ENCODE data around the gene AGAP3. TPM values are rescaled to one million over a fixed set of nuclear protein-coding genes. Genes with fewer than 3 reads are reported as not detected.

Gene AGAP3
- total and polyA plus RNA-seq, 2 donors = 25.5 to 77.0 TPM

GRCh38 chr7:151173386-151174245 is 87.3 kb downstream of the AGAP3 start:
- WGBS = 88% methylated on average over 43 of the region's 43 CpGs

DNA sequence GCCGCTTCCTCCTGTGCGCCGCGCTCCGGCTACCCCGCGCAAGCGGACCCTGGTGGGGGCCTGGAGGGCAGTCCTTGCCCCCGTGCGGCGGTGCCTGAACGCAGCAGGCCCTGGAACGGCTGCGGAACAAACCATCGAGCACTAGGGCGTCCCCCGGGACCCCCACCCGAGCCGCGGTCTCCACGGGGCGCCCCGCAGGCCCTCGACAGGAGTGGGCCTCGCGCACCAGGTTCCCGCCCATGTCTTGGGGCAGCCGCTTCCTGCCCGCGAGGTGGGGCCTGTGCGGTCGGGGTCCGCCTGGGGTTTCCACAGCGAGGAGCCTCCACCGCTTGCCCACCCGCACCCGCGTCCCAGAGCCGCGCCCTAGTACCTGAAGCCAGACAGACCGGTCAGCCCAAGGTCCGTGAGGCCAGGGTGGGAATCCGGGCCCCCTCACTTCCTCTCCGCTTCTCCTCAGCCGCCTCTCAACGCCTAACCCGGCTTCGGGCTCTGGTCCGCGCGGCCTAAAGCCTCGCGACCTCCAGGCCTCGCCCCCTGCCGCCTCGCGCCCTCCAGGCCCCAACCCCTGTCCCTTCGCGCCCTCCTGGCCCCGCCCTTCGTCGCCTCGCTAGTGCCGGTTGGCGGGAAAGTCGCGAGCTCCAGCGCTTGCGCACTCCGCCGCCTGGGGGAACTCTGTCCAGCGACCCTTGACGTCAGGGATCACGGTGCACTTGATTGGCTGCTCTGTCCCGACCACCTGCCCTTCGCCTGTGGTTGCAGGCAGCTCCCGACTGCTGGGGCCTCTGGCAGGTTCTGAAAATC is 88.2 kb downstream of the AGAP3 start:
- no peak for DNase-seq (ENCODE audit: extremely low spot score)
- Histone ChIP-seq H3K4me1 (ENCODE audit: insufficient read depth) (no peaks in the 10 kb centered on the region), H3K4me3 (ENCODE audit: low read depth, low read length) (no peak overlapping the region), H3K36me3 (ENCODE audit: insufficient read depth) (no peaks in the 10 kb centered on the region), H3K27ac (ENCODE audit: low read depth) (no peak overlapping the region)
- 59% methylated on average over 77 of the region's 77 CpGs for WGBS

More at GRCh38 chr7:151173386-151174245, 87.3 kb downstream of the AGAP3 start:
- no peaks in the 10 kb centered on the region for H3K4me1 ChIP-seq (ENCODE audit: insufficient read depth)
- DNase-seq (ENCODE audit: extremely low spot score) = no peak
- H3K27ac ChIP-seq (ENCODE audit: low read depth) = no peak overlapping the region
- H3K4me3 ChIP-seq (ENCODE audit: low read depth, low read length) = no peak overlapping the region
- H3K36me3 ChIP-seq (ENCODE audit: insufficient read depth) = no peaks in the 10 kb centered on the region

DNA sequence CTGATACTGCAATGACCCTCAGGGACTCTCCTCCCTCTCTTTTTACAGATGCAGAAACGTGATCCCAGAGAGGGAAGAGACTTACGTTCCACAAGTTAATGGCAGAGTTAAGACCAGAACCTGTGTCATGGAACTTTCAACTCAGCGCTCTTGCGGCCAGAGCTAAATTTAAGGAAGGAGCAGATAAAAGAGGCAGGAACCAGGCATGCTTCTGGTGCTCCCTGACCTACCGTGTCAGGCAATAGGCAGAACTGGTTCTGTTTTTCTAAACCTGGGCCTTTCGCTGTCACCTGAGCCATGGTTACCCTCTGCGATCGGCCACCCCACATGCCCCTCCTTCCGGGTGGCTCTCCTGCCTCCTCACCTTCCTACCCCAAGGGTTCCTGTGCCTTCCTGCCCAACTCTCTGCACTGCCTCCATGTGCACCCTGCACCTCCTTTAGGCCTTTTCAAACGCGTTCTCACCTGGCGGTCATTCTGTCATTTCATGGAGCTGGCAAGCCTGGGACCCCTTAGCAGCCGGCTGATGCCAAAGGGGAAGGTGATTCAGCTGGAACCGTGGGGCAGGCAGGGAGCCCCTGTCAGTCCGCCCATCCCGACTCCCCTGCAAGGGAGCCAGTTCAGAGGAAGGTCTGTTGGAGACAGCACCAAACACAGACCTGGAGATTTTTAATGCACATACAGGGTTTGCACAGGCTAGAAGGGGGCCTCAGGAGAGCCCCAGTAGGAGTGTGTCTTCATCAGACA is 88.9 kb downstream of the AGAP3 start:
- WGBS = 80% methylated on average over 16 of the region's 16 CpGs
- DNase-seq (ENCODE audit: extremely low spot score) = no peak
- no peaks in the 10 kb centered on the region for H3K4me1 ChIP-seq (ENCODE audit: insufficient read depth)

DNA sequence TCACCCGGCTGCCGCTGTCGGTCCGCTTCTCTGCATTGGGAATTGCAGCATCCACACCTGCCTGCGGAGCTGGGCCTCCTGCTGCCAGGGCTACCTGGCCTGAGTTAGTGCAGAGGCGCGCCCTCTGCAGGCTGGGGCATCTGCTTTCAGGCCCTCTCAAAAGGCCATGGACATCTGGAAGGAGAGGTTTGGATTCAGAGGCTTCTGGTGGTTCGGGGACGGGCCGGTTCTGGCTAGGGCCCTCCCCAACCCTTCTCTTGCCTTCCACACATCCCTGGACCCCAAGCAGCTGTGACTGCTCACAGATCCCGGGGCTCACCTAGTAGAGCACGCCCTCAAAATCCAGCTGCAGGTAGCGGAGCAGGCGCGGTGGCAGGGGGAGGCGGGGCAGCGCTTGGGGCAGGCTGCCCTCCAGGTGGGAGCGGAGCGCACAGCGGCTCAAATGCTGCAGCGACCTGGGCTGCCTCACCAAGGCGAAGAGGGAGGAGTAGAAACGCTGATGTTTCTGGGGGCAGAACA is 89.6 kb downstream of the AGAP3 start:
- WGBS = 76% methylated on average over 23 of the region's 23 CpGs
- no peak overlapping the region for H3K4me3 ChIP-seq (ENCODE audit: low read depth, low read length)
- no peak overlapping the region for H3K27ac ChIP-seq (ENCODE audit: low read depth)
- no peaks in the 10 kb centered on the region for H3K4me1 ChIP-seq (ENCODE audit: insufficient read depth)
- DNase-seq (ENCODE audit: extremely low spot score) = no peak
- no peaks in the 10 kb centered on the region for H3K36me3 ChIP-seq (ENCODE audit: insufficient read depth)

More for the DNA sequence above, 88.9 kb downstream of the AGAP3 start:
- Histone ChIP-seq H3K4me3 (ENCODE audit: low read depth, low read length) (no peak overlapping the region), H3K36me3 (ENCODE audit: insufficient read depth) (no peaks in the 10 kb centered on the region), H3K27ac (ENCODE audit: low read depth) (no peak overlapping the region)

DNA sequence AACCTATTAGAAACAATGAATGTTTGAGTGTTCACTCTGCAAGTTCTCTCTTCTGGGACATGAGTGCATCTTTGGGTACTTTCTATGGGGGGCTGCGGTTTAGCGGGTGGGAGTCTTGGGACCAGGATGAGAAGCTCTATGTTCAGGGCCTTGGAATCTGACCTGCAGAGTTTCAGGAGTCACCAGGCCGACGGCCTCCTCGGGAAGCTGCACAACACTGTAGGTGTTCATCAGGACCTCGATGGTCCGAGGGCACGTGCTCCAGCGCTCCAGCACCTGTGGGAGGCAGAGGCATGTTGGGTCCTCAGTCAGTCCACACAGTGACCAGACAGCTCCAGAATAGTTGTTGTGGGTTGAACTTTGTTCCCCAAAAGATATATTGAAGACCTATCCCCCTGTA is 90.1 kb downstream of the AGAP3 start:
- no peaks in the 10 kb centered on the region for H3K4me1 ChIP-seq (ENCODE audit: insufficient read depth)
- no peak overlapping the region for H3K4me3 ChIP-seq (ENCODE audit: low read depth, low read length)
- no peak for DNase-seq (ENCODE audit: extremely low spot score)
- H3K27ac ChIP-seq (ENCODE audit: low read depth) = no peak overlapping the region
- WGBS = 92% methylated on average over 9 of the region's 9 CpGs
- H3K36me3 ChIP-seq (ENCODE audit: insufficient read depth) = no peaks in the 10 kb centered on the region

DNA sequence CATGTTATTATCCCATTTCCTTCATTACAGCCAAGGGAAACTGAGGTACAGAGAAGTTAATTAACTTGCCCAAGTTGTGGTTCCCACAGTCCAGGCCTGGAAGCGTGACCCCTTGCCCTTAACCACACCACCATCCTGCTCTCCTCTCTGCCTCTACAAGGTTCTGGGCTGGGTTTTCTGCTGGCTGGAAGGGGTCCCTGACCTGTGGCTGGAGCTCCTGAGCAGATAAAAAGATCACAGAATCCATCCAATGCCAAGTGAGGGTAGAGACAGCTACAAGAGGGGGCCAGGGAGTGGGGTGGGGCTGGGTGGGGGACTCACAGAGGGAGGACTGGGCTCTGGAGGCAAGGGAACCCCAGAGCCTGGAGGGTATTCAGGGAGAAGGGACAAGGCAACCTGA is 91.0 kb downstream of the AGAP3 start:
- DNase-seq (ENCODE audit: extremely low spot score) = no peak
- 92% methylated on average over 1 of the region's 1 CpG for WGBS

GRCh38 chr7:151178236-151178635 is 92.0 kb downstream of the AGAP3 start:
- Histone ChIP-seq H3K4me1 (ENCODE audit: insufficient read depth) (no peaks in the 10 kb centered on the region), H3K4me3 (ENCODE audit: low read depth, low read length) (no peak overlapping the region), H3K27ac (ENCODE audit: low read depth) (no peak overlapping the region), H3K36me3 (ENCODE audit: insufficient read depth) (no peaks in the 10 kb centered on the region)
- WGBS = 92% methylated on average over 9 of the region's 9 CpGs
- no peak for DNase-seq (ENCODE audit: extremely low spot score)

More for the DNA sequence above, 91.0 kb downstream of the AGAP3 start:
- H3K36me3 ChIP-seq (ENCODE audit: insufficient read depth) = no peaks in the 10 kb centered on the region
- H3K27ac ChIP-seq (ENCODE audit: low read depth) = no peak overlapping the region
- H3K4me3 ChIP-seq (ENCODE audit: low read depth, low read length) = no peak overlapping the region
- H3K4me1 ChIP-seq (ENCODE audit: insufficient read depth) = no peaks in the 10 kb centered on the region

GRCh38 chr7:151178831-151179230 is 92.6 kb downstream of the AGAP3 start:
- H3K36me3 ChIP-seq (ENCODE audit: insufficient read depth) = no peaks in the 10 kb centered on the region
- no peaks in the 10 kb centered on the region for H3K4me1 ChIP-seq (ENCODE audit: insufficient read depth)
- H3K27ac ChIP-seq (ENCODE audit: low read depth) = no peak overlapping the region
- no peak overlapping the region for H3K4me3 ChIP-seq (ENCODE audit: low read depth, low read length)
- 58% methylated on average over 2 of the region's 2 CpGs for WGBS
- DNase-seq (ENCODE audit: extremely low spot score) = no peak

DNA sequence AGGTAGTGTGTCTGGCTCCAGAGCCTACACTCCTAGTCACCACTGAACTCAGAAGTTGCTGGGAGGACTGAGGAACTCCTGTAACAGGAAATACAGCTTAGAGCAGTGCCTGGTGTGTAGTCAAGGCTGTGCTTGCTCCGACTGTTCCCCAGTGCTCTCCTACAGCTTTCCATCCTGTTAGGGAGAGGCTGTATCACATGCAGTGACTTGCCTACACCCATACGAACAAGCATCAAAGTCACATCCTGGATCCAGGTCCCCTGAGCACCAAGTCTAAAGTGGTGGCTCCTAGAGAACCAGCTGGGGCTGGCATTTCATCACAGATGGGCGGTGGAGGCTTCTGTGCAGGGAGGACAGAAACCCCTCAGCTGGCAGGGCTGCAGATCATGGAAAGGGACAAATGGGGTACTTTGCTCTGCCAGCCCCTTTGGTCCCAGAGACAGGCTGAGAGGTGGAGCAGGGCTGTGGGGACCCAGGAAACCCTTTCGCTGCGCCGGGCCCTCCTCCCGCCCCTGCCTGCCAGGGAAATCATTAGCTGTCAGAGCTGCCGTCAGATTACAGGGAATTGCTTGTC is 93.1 kb downstream of the AGAP3 start:
- 75% methylated on average over 8 of the region's 8 CpGs for WGBS
- H3K36me3 ChIP-seq (ENCODE audit: insufficient read depth) = no peaks in the 10 kb centered on the region
- no peak overlapping the region for H3K4me3 ChIP-seq (ENCODE audit: low read depth, low read length)
- no peaks in the 10 kb centered on the region for H3K4me1 ChIP-seq (ENCODE audit: insufficient read depth)
- no peak for DNase-seq (ENCODE audit: extremely low spot score)
- no peak overlapping the region for H3K27ac ChIP-seq (ENCODE audit: low read depth)

GRCh38 chr7:151179946-151180345 is 93.7 kb downstream of the AGAP3 start:
- no peak overlapping the region for H3K4me3 ChIP-seq (ENCODE audit: low read depth, low read length)
- H3K36me3 ChIP-seq (ENCODE audit: insufficient read depth) = no peaks in the 10 kb centered on the region
- 73% methylated on average over 4 of the region's 4 CpGs for WGBS
- H3K27ac ChIP-seq (ENCODE audit: low read depth) = no peak overlapping the region
- DNase-seq (ENCODE audit: extremely low spot score) = no peak
- no peaks in the 10 kb centered on the region for H3K4me1 ChIP-seq (ENCODE audit: insufficient read depth)

GRCh38 chr7:151181011-151181431 is 94.7 kb downstream of the AGAP3 start:
- DNase-seq (ENCODE audit: extremely low spot score) = no peak
- Histone ChIP-seq H3K4me3 (ENCODE audit: low read depth, low read length) (no peak overlapping the region), H3K36me3 (ENCODE audit: insufficient read depth) (no peaks in the 10 kb centered on the region), H3K4me1 (ENCODE audit: insufficient read depth) (no peaks in the 10 kb centered on the region), H3K27ac (ENCODE audit: low read depth) (no peak overlapping the region)
- 80% methylated on average over 22 of the region's 22 CpGs for WGBS

GRCh38 chr7:151185762-151186639 is 99.7 kb downstream of the AGAP3 start:
- 85% methylated on average over 16 of the region's 16 CpGs for WGBS
- Histone ChIP-seq H3K4me1 (ENCODE audit: insufficient read depth) (no peaks in the 10 kb centered on the region), H3K4me3 (ENCODE audit: low read depth, low read length) (no peak overlapping the region), H3K27ac (ENCODE audit: low read depth) (no peak overlapping the region), H3K36me3 (ENCODE audit: insufficient read depth) (no peaks in the 10 kb centered on the region)
- DNase-seq (ENCODE audit: extremely low spot score) = no peak
